Activated CD8-positive, alpha-beta memory T cell treated with anti-CD3 and anti-CD28 coated beads, Interleukin-2, amount 10 ng/mL, durations not matched to agents 7 days and 5 days (primary cell): Measurements from ENCODE around the gene AAR2. TPM values are rescaled to one million over a fixed set of nuclear protein-coding genes. Genes with fewer than 3 reads are reported as not detected.

Source experiments
- ATAC-seq: fragments of 150-1000 bp; cut with Tn5 transposase; one replicate; pipeline ENCODE4 v1.10.0; 2021; ENCODE audit warnings: moderate library complexity
- CTCF ChIA-PET: fragments of 350-600 bp; sonication (Branson Sonifier 250); formaldehyde crosslinking; loops from one replicate; lab custom pipeline; 2021; ENCODE audit warnings: antibody characterized with exemption; lab: Charles Lee
- DNase-seq: peaks from one replicate; pipeline ENCODE4 v3.0.0-alpha.2; 2020
- H3K27ac Mint-ChIP-seq: one replicate; pipeline ENCODE4 v1.8.0; 2021; ENCODE audit warnings: mild to moderate bottlenecking, mixed read lengths
- H3K27me3 Mint-ChIP-seq: one replicate; pipeline ENCODE4 v1.8.0; 2021; ENCODE audit warnings: mixed read lengths
- H3K36me3 Mint-ChIP-seq: one replicate; pipeline ENCODE4 v1.8.0; 2021; ENCODE audit warnings: mild to moderate bottlenecking, mixed read lengths
- H3K4me1 Mint-ChIP-seq: one replicate; pipeline ENCODE4 v1.8.0; 2021; ENCODE audit warnings: mixed read lengths
- H3K4me3 Mint-ChIP-seq: one replicate; pipeline ENCODE4 v1.8.0; 2021; ENCODE audit warnings: mild to moderate bottlenecking, moderate library complexity, mixed read lengths
- H3K9me3 Mint-ChIP-seq: one replicate; pipeline ENCODE4 v1.8.0; 2022; ENCODE audit warnings: low read depth, mixed read lengths
- total RNA-seq, 2 experiments: library from RNA; stranded (reverse); gene quantifications; one replicate each; pipeline ENCODE4 v1.2.3, GENCODE V29; 2021

AAR2 gene, protein sequence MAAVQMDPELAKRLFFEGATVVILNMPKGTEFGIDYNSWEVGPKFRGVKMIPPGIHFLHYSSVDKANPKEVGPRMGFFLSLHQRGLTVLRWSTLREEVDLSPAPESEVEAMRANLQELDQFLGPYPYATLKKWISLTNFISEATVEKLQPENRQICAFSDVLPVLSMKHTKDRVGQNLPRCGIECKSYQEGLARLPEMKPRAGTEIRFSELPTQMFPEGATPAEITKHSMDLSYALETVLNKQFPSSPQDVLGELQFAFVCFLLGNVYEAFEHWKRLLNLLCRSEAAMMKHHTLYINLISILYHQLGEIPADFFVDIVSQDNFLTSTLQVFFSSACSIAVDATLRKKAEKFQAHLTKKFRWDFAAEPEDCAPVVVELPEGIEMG
- 10 to 100 TPM; 18.9 to 23.9 TPM for total RNA-seq

DNA sequence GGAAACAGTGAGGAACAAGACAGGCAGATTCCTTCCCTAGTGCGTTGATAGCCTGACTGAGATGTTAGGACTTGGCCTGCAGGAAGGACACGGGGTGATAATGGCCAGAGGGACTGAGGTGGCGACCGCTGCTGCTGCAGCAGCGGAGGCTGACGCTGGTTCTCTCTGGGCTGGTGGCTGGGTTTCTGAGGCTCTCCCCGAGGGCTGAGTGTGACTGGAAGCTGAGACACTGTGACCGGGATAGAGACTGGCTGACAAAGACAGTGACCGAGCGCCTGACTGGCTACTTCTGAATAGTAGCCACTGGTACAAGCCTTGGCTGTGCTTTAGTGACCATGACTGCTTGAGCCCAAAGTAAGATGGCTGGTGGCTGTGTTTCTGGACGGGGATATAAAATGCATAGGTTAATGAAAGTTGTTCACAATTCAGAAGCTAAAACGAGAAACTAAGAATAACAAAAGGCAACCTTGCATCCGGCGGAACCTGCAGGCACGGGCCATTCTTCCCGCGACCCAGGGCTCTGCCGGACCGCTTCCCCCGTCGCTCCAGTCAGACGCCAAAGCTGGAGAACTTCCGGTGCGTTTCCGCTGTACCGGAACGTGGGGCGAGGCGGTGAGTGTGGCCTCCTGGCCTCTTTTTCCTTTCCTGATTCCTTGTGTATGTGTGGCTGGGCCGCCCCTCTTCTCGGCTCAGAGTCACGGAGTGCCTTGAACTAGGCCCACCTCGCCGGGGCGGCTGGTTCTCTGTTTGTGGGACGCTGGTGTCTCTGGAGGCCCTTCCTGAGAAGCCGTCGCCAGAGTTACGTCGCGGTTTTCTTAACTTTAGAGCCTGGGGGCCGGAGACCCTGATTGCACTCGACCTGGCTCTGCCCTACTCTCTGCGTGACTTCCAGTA is at the start of gene AAR2:
AAR2 (plus strand) TSS at position 587 of the 894 bp plus-strand sequence. CDS start 3,391 bp downstream, outside the sequence.
- DNase-seq (peak; percentile 87), ATAC-seq (peak; percentile 99)
- Mint-ChIP-seq H3K9me3 (no peaks in the 10 kb centered on the region), H3K27me3 (no peaks in the 10 kb centered on the region), H3K36me3 (peaks cover 3% of the 10 kb centered on the region), H3K27ac (peak within 1 kb of the TSS; percentile 90), H3K4me3 (peak within 1 kb of the TSS; percentile 72), H3K4me1 (peaks cover 26% of the 10 kb centered on the region)
- CTCF ChIA-PET = interaction anchor here (1.1 to 2.1 kb wide), 4 partner anchors 7 to 282 kb away, joined by 3 to 15 read pairs (median 3); partner anchors contain the start of gene SCAND1

DNA sequence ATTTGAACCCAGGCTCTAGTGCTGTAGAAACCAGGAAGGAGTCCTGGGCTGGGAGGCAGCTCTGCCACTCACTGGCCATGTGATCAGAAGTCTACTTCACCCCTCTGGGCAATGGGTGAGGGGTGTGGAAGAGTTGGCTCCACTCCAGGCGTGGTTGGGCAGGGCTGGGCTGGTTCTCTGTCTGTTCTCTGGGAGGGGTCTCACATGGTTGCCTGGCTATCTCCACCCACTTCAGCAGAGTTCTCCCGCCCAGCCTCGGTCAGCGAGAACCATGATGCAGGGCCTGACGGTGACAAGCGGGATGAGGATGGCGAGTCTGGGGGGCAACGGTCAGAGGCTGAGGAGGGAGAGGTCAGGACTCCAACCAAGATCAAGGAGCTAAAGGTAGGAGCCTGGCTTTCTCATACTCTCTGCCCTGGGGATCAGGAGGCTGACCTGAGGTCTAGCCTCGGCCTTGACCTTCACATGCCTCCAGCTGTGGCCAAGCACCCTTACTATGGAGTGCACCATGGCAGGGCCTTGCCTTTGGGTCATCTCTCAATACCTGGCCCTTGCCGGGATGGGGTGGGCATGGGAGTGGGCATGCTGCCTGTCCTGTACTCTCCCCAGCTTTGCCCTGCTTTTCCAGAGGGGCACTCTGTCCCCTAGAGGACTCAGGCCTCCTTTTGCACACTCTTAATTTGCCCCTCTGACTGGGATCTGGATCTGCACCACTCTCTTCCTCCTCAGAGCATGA is 42.1 kb upstream of the AAR2 start:
- no peaks in the 10 kb centered on the region for H3K36me3 Mint-ChIP-seq
- CTCF ChIA-PET = interaction anchor here (0.8 to 3.1 kb wide), 3 partner anchors 9 to 38 kb away, joined by 3 to 19 read pairs (median 3); no protein-coding TSS in a partner anchor
- H3K27me3 Mint-ChIP-seq = peaks cover 9% of the 10 kb centered on the region
- no peak for DNase-seq
- no peaks in the 10 kb centered on the region for H3K9me3 Mint-ChIP-seq
- ATAC-seq = no peak
- no peaks in the 10 kb centered on the region for H3K4me1 Mint-ChIP-seq
- no peak overlapping the region for H3K4me3 Mint-ChIP-seq
- H3K27ac Mint-ChIP-seq = no peak overlapping the region

DNA sequence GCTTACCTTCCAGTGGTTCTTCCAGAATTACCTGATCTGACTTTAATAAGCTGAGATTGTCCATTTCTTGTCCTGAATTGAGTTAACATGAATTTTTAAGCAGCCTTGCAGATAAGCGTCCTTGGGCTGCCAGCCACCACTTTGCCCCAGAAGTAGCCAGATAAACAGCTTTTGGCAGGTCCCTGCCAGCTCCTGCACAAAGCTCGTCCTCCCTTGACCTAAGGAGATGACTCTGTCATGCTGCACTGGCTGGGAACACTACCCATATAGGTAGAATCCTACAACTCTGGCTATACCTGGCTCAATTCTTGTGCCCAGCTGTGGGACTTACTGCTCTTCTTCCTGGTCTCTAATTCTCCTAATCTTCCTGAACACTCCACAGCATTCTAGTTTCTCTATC is 39.6 kb upstream of the AAR2 start:
- ATAC-seq = no peak
- H3K9me3 Mint-ChIP-seq = no peaks in the 10 kb centered on the region
- no peak overlapping the region for H3K4me3 Mint-ChIP-seq
- no peak for DNase-seq
- H3K36me3 Mint-ChIP-seq = no peaks in the 10 kb centered on the region
- H3K27me3 Mint-ChIP-seq = peaks cover 15% of the 10 kb centered on the region
- no peak overlapping the region for H3K27ac Mint-ChIP-seq
- CTCF ChIA-PET = interaction anchor here (0.9 to 8.1 kb wide), 2 partner anchors 12 to 203 kb away, joined by 3 to 111 read pairs; no protein-coding TSS in a partner anchor
- H3K4me1 Mint-ChIP-seq = no peaks in the 10 kb centered on the region

DNA sequence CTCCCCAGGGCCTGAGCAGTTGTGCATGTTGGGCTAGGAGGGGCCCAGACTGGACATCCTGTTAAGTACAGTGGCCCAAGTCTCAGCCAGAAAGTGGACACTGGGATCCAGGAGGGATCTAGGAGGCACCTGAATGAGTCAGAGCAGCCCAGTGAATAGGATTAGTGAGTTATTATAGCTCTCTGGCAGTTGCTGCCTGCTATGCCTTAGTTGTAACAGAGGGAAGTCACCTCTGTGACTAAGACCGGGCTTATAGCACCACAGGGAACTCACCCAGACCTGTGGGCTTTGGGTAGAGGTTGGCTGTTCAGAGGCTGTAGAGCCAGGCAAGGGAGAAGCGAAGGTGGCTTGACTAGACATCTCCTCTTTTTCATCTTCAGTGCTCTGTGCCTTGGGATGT is 39.0 kb upstream of the AAR2 start:
- no peak for DNase-seq
- no peak for ATAC-seq
- Mint-ChIP-seq H3K4me3 (no peak overlapping the region), H3K9me3 (no peaks in the 10 kb centered on the region), H3K36me3 (no peaks in the 10 kb centered on the region), H3K4me1 (no peaks in the 10 kb centered on the region), H3K27ac (no peak overlapping the region), H3K27me3 (peaks cover 15% of the 10 kb centered on the region)
- CTCF ChIA-PET = interaction anchor here (0.9 to 8.1 kb wide), 5 partner anchors 8 to 750 kb away, joined by 3 to 111 read pairs (median 5); no protein-coding TSS in a partner anchor

DNA sequence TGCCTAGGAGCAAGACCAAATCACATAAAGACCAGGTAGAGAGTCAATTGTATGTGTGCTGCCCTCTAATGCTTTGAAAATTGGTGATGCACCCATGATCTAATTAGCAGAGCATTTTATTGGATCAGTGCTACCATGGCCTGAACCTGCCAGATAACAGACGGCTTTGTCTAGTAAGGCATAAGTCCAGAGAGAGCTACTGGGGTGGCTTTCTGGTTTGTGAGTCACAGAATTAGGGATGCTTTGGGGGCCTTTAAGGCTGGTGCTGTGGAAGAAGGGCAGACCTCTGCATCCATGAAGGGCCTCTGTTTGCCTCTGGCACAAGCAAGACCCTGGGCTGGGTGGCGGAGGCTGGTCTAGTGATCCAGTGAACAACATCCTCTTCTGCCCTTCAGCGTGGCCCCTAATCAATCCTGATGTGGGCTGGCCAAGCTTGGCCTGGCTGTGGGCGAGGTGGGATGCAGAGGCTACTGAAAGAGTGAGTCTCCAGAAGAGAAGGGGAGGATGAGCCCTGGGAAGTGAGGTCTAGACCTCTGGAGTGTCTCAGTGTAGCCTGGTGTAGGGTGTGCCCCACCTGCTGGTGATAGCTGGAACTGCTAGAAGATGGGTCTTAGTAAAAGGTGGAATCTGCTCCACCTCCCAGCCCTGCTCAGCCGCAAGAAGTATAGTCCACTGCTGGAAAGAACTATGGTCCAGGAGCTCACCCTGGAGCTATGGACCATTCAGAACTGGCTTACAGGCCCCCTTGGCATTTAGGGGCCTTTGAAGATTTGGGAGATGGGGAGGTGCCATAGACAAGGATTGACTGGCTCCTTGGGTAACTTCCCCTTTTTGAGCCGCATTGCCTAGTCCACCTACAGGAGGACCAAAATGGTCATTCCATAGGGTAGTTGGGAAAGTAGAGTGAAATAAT is 36.7 kb upstream of the AAR2 start:
- no peak overlapping the region for H3K27ac Mint-ChIP-seq
- no peaks in the 10 kb centered on the region for H3K36me3 Mint-ChIP-seq
- ATAC-seq (peak; percentile 79), DNase-seq (peak; percentile 81)
- H3K4me3 Mint-ChIP-seq = no peak overlapping the region
- peaks cover 4% of the 10 kb centered on the region for H3K4me1 Mint-ChIP-seq
- H3K9me3 Mint-ChIP-seq = no peaks in the 10 kb centered on the region
- CTCF ChIA-PET = interaction anchor here (0.5 to 8.1 kb wide), 24 partner anchors 9 to 293 kb away, joined by 3 to 111 read pairs (median 4); no protein-coding TSS in a partner anchor
- peaks cover 26% of the 10 kb centered on the region for H3K27me3 Mint-ChIP-seq

DNA sequence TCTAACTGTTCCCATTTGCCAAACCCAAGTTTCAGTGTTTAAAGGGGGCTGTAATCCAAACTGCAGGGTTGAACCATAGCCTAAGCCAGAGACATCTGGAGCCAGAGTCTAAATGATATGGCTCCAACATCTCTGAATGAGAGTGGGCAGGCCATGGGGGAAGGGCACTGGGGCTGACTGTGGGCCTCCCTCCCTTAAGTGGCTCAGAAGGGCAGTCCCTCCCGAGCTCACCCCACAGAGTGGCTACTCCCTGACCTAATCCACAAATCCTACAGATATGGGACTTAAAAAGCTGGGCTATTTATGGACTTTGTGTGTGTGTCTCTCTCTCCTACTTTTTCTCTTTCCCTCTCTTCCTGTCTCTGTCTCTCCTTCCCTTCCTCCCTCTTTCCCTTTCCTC is 35.8 kb upstream of the AAR2 start:
- Mint-ChIP-seq H3K36me3 (no peaks in the 10 kb centered on the region), H3K4me3 (no peak overlapping the region), H3K9me3 (no peaks in the 10 kb centered on the region), H3K27me3 (peaks cover 26% of the 10 kb centered on the region), H3K27ac (no peak overlapping the region), H3K4me1 (peaks cover 4% of the 10 kb centered on the region)
- ATAC-seq (no peak), DNase-seq (no peak)
- CTCF ChIA-PET = interaction anchor here (0.7 to 8.1 kb wide), 13 partner anchors 10 to 292 kb away, joined by 3 to 111 read pairs (median 6); no protein-coding TSS in a partner anchor

DNA sequence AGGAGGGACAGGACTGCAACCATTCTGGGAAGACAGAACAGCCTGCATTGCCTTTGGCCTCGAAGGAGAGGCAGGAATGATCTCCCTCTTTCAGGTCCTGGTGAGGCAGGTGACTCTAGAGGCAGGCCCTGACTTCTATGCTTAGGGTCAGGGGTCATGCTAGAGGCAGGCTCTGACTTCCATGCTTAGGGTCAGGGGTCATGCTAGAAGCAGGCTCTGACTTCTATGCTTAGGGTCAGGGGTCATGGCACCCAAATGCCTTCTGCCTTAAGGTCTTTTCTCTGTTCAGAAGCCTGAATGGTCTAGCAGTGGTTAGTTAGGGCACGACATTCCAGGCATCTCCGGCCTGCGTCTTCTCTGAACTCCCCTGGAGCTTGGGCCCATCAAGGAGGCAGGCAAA is 35.1 kb upstream of the AAR2 start:
- no peak overlapping the region for H3K4me3 Mint-ChIP-seq
- CTCF ChIA-PET = interaction anchor here (1.1 to 8.1 kb wide), 5 partner anchors 12 to 237 kb away, joined by 3 to 111 read pairs (median 21); no protein-coding TSS in a partner anchor
- no peak overlapping the region for H3K27ac Mint-ChIP-seq

DNA sequence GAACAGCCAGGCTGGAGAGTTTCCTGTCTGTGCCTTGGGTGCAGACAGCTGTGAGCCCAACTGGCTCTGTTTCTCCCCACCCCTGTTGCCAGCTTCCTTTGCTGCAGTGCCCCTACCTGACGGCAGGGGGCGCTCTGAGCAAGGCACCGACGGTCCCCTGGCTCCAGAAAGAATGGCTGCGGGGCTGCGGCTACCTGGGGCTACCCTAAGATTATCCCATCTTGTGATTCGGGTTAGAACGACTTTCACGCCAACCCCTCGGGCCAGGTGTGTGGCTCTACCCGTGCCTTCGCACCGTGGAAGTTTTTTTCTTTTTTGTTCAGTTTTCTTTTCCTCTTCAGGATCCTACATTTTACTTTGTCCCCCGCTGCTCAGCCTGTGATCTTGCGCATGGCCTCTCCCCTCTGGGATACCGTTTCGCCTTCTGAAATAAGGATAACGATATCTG is 33.4 kb upstream of the AAR2 start:
- DNase-seq = peak; percentile 79
- no peak overlapping the region for H3K27ac Mint-ChIP-seq
- peaks cover 20% of the 10 kb centered on the region for H3K27me3 Mint-ChIP-seq
- H3K4me3 Mint-ChIP-seq = peak overlapping the region; percentile 9
- ATAC-seq = peak; percentile 79
- CTCF ChIA-PET = interaction anchor here (0.5 to 8.1 kb wide), 54 partner anchors 10 to 1015 kb away, joined by 3 to 111 read pairs (median 4); partner anchors contain the start of genes AAR2 and RAB5IF
- no peaks in the 10 kb centered on the region for H3K9me3 Mint-ChIP-seq
- peaks cover 4% of the 10 kb centered on the region for H3K4me1 Mint-ChIP-seq
- no peaks in the 10 kb centered on the region for H3K36me3 Mint-ChIP-seq

More for the DNA sequence above, 35.1 kb upstream of the AAR2 start:
- ATAC-seq (no peak), DNase-seq (no peak)
- H3K27me3 Mint-ChIP-seq = peaks cover 29% of the 10 kb centered on the region
- H3K9me3 Mint-ChIP-seq = no peaks in the 10 kb centered on the region
- peaks cover 4% of the 10 kb centered on the region for H3K4me1 Mint-ChIP-seq
- H3K36me3 Mint-ChIP-seq = no peaks in the 10 kb centered on the region

DNA sequence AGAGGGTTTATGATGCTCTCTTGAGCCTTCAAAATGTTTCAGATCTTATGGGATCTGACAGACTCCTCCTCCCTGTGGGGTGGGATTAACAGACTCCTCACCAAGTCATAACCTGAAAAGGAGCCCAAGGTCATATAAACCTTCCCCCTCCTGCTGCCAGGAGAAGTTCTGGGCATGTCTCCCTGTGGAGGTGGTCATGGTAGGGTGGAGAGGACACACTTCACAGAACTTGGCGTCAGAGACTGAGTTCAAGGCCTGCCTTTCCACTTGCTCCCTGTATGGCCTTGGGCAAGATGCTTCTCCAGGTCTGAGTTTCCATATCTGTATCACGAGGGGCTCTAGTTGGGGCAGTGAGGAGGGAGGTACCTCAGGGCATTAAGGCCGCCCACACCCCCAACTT is 32.4 kb upstream of the AAR2 start:
- CTCF ChIA-PET = interaction anchor here (0.6 to 8.1 kb wide), 9 partner anchors 11 to 288 kb away, joined by 3 to 111 read pairs (median 12); partner anchors contain the start of gene AAR2
- Mint-ChIP-seq H3K4me1 (peaks cover 4% of the 10 kb centered on the region), H3K36me3 (no peaks in the 10 kb centered on the region), H3K27ac (no peak overlapping the region), H3K27me3 (peaks cover 20% of the 10 kb centered on the region), H3K9me3 (no peaks in the 10 kb centered on the region), H3K4me3 (no peak overlapping the region)
- ATAC-seq (no peak), DNase-seq (no peak)

DNA sequence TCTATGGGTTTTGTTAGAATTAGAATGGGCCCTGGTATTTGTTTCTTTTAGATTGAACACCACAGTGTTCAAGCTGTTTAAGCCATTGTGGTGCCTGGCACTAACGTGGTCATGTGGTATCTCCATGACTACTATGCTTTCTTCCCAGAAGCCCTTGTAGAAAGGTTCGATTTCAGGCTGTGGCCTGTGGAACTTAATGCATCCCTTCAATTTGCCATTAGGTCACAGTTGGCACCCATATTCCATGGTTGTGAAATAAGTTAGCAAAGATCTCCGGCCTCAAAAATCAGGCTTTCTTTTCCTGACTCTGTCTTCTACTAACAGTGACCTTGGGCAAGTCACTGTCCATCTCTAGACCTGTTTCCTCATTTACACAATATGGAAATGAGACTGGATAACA is 31.3 kb upstream of the AAR2 start:
- H3K36me3 Mint-ChIP-seq = no peaks in the 10 kb centered on the region
- ATAC-seq = no peak

DNA sequence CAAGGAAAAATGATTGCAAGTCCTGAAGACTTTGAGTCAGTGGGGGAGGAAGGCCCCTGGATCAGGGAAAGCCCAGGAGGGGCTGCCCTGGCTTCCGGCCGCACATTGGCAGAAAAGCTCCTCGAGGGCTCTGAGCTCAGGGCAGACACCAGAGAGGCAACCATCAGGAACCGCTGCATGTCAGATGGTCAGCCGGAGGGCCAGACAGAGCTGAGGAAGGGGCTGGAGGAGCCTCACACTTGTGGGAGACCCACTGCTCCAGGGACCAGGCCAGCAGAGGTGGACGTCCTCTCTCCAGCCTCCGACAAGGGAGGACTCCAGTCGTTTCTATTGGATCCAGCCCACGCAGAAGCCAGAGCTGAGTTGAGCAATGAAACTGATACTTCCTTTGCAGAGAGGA is 30.2 kb upstream of the AAR2 start:
- H3K27ac Mint-ChIP-seq = no peak overlapping the region
- H3K4me3 Mint-ChIP-seq = no peak overlapping the region
- ATAC-seq (no peak), DNase-seq (no peak)
- H3K4me1 Mint-ChIP-seq = peaks cover 4% of the 10 kb centered on the region
- H3K36me3 Mint-ChIP-seq = no peaks in the 10 kb centered on the region
- H3K9me3 Mint-ChIP-seq = no peaks in the 10 kb centered on the region
- H3K27me3 Mint-ChIP-seq = peaks cover 14% of the 10 kb centered on the region
- CTCF ChIA-PET = interaction anchor here (0.7 to 1.2 kb wide), 3 partner anchors 16 to 234 kb away, joined by 3 read pairs; no protein-coding TSS in a partner anchor

More for the DNA sequence above, 31.3 kb upstream of the AAR2 start:
- peaks cover 17% of the 10 kb centered on the region for H3K27me3 Mint-ChIP-seq
- no peak overlapping the region for H3K27ac Mint-ChIP-seq
- peaks cover 4% of the 10 kb centered on the region for H3K4me1 Mint-ChIP-seq
- H3K9me3 Mint-ChIP-seq = no peaks in the 10 kb centered on the region
- CTCF ChIA-PET = no interaction called here
- H3K4me3 Mint-ChIP-seq = no peak overlapping the region
- no peak for DNase-seq
